Measurements from ENCODE around the gene PHACTR4. TPM values are rescaled to one million over a fixed set of nuclear protein-coding genes. Genes with fewer than 3 reads are reported as not detected.

PHACTR4 gene
- total and polyA plus RNA-seq, 2 donors (not counting 3 experiments of a cell fraction or from before 2014, with no cell fraction given): 25.4 to 61.0 TPM

DNA sequence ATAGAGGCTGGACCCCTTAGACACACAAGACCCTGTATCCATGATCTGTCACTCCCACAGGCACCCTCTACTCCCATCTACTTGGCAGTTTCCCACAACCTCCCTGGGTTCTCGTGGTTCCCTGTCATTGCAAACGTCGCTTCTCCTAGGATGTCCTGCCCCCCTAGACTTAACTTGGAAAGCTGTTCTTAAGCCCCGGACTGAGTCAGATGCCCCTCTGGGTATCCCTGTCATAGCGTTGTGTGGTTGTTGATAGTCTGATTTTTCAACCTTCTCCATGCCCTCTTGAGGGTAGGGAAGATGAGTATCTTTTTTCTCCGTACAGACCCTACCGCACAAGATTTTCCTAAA lies 148.1 kb downstream of the PHACTR4 start:
- H3K9ac ChIP-seq (replicated peaks; ENCODE audit: extremely low read depth, insufficient read depth, low read length): peak overlapping the region; percentile 75
- H3K4me2 ChIP-seq (ENCODE audit: insufficient read depth, low read length): peak overlapping the region; percentile 59
- H3K4me3 ChIP-seq (replicated peaks in 1 of 3; ENCODE audit: insufficient read depth in 1 of 3, low read depth in 1 of 3, low read length in 3 of 3): peak overlapping the region in 1 of 3 experiments; percentile 52
- no peaks in the 10 kb centered on the region for H4K20me1 ChIP-seq (replicated peaks; ENCODE audit: control insufficient read depth, extremely low read depth, insufficient read depth, low read length)
- peaks cover 38% of the 10 kb centered on the region for H3K79me2 ChIP-seq (ENCODE audit: control insufficient read depth, insufficient read depth, low read length)
- no peak for TF ChIP-seq MYC (IDR thresholded peaks at IDR 0.05; ENCODE audit: low read depth, low read length)
- TF ChIP-seq, protein P1, sequence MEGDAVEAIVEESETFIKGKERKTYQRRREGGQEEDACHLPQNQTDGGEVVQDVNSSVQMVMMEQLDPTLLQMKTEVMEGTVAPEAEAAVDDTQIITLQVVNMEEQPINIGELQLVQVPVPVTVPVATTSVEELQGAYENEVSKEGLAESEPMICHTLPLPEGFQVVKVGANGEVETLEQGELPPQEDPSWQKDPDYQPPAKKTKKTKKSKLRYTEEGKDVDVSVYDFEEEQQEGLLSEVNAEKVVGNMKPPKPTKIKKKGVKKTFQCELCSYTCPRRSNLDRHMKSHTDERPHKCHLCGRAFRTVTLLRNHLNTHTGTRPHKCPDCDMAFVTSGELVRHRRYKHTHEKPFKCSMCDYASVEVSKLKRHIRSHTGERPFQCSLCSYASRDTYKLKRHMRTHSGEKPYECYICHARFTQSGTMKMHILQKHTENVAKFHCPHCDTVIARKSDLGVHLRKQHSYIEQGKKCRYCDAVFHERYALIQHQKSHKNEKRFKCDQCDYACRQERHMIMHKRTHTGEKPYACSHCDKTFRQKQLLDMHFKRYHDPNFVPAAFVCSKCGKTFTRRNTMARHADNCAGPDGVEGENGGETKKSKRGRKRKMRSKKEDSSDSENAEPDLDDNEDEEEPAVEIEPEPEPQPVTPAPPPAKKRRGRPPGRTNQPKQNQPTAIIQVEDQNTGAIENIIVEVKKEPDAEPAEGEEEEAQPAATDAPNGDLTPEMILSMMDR (IDR thresholded peaks at IDR 0.05; ENCODE audit: extremely low read depth in 1 of 2, insufficient read depth in 1 of 2, low read depth in 1 of 2, low read length in 2 of 2): no peak
- TF ChIP-seq POLR2A (IDR thresholded peaks at IDR 0.05; ENCODE audit: low read depth, low read length): no peak
- TF ChIP-seq EZH2 (IDR thresholded peaks at IDR 0.05; ENCODE audit: borderline replicate concordance, low read depth, low read length, severe bottlenecking): no peak
- no peak for TF ChIP-seq FOS (IDR thresholded peaks at IDR 0.05; ENCODE audit: borderline replicate concordance, insufficient read depth, low read length)
- TF ChIP-seq GATA2 (IDR thresholded peaks at IDR 0.05; ENCODE audit: insufficient read depth, insufficient read length, low read depth, low read length): no peak
- no peak for TF ChIP-seq JUN (IDR thresholded peaks at IDR 0.05; ENCODE audit: borderline replicate concordance, insufficient read depth, insufficient read length, low read depth)
- no peak for TF ChIP-seq POLR2AphosphoS5 (IDR thresholded peaks at IDR 0.05; ENCODE audit: insufficient read depth, low read depth, low read length)
- TF ChIP-seq, protein P2, sequence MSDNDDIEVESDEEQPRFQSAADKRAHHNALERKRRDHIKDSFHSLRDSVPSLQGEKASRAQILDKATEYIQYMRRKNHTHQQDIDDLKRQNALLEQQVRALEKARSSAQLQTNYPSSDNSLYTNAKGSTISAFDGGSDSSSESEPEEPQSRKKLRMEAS (IDR thresholded peaks at IDR 0.05; ENCODE audit: insufficient read depth, insufficient read length): no peak
- ChIA-PET CTCF (interaction anchor here (1.1 to 3.3 kb wide), 4 partner anchors 24 to 359 kb away, joined by 3 to 32 read pairs (median 6); no protein-coding TSS in a partner anchor), POLR2A (interaction anchor here (0.5 to 3.5 kb wide), 2 partner anchors 64 to 77 kb away, joined by 4 to 19 read pairs; no protein-coding TSS in a partner anchor)
- peaks cover 0 to 3% of the 10 kb centered on the region in 2 experiments for H3K36me3 ChIP-seq (ENCODE audit: control insufficient read depth in 2 of 2, extremely low read depth in 1 of 2, insufficient read depth in 2 of 2, low read length in 2 of 2)
- intact Hi-C loops (cut with micrococcal nuclease): loop anchor here (5.0 kb wide), 2 partner anchors 125 to 220 kb away; partner anchors contain the start of genes TAF12 and YTHDF2
- H3K27me3 ChIP-seq (ENCODE audit: control insufficient read depth in 2 of 2, insufficient read depth in 2 of 2, low read length in 2 of 2): no peaks in the 10 kb centered on the region
- H3K9me3 ChIP-seq (replicated peaks; ENCODE audit: control insufficient read depth, insufficient read depth, low read length): no peaks in the 10 kb centered on the region
- peaks cover 14% of the 10 kb centered on the region for H3K4me1 ChIP-seq (ENCODE audit: control insufficient read depth, extremely low read depth, insufficient read depth, low read length)
- FAIRE-seq: no peak
- BruUV-seq (replicated peaks): no TSS peak
- H3K9me1 ChIP-seq (replicated peaks; ENCODE audit: control insufficient read depth, extremely low read depth, insufficient read depth, low read length): no peaks in the 10 kb centered on the region
- H2AFZ ChIP-seq (ENCODE audit: low read depth, low read length): peak overlapping the region; percentile 8
- H3K27ac ChIP-seq (ENCODE audit: insufficient read depth, low read depth, low read length): no peak overlapping the region
- no peak for DNase-seq (ENCODE audit: low read depth, low spot score)
- dilution Hi-C loops (cut with MboI; ENCODE audit: extremely low pct_ligation_motif_present, low sequenced_read_pairs): no loop called here

Measured in endothelial cell of umbilical vein (primary cell).